HG03378 (cell line): ENCODE measurements around the gene TNRC18.
"Not testable (repeated sequence)": the region's sequence is repeated elsewhere in the genome, so short reads cannot be mapped to it uniquely, and the experiment has no call there.

ENCODE experiments used
- ATAC-seq: cut with Tn5 transposase; IDR thresholded peaks from one replicate; pipeline ENCODE4 v1.9.1; 2021; ENCODE audit warnings: mild to moderate bottlenecking, moderate library complexity; ENCODE audit not compliant: unreplicated experiment

Gene TNRC18

DNA sequence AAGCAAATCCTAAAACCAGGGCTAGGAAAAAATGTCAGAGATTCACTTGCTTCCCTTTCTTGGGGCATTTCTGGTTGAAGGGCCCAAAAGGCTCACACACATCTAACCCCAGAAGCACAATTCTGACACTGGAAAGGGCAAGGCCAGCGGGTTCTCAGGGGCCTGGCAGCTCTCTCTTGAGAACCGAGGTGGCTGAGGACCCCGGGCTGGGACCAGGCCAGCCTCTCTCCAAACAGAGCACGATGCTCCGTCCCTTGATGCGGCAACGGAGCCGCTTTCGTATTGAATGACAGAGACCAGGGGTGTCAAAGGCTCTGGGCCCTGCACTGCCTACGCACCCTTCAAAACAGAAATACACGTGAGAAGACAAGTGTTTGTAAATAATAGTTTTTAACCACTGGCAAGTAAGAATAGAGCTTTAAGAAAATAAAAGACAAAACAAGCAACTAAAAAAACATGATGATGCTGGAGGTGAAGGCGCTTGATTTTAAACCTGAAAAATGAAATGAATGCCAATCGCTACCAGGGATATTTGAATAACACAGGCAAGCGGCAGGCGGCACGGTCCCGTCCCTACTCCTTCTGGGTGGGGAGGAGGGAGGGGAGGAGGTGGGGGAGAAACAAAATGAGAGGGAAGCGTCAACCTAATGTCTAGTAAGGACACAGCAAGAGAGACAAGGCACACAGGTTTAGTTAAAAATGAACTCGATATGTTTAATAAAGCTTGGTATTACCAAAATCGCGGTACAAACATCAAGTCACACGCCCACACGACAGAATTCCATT lies 72.8 kb downstream of the TNRC18 start:
- ATAC-seq = no peak

- no peak for ATAC-seq
Observed at GRCh38 chr7:5350174-5350463, 73.5 kb downstream of the TNRC18 start.

DNA sequence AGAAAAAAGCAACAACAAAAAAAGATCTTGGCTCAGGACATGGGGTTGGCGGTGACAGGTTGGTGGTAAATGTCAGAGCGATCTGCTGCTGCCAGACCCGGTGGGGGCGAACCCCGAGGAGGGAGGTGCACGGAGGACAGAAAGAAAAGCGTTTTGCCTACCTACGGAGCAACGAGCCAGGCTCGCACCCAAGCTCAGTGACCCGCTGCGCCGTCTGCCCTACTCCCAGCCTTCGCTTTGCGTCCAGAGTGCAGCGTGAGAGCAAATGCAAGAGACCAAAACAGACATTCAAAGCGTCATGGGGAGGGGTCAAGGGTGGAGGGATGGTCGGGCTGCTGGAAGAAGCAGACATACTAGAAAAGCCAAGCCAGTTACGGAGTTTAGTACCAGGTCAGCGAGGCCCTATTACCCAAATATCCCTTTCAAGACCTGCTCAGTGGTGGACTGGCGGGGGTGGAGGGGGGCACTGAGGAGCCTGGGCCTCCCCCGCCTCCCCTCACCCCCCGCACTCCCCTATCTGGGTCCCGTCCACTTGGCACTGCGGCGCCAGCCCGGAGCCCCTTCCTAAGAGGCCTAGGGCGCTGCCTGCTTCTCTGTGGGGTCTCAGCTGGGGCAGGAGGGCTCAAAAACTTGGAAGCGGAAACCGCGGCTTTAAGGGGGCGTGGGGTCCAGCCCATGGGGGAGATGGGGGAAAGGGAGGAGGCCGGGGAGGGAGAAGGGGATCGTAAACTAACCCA lies 74.0 kb downstream of the TNRC18 start:
- no peak for ATAC-seq

- no peak for ATAC-seq
Observed at GRCh38 chr7:5349005-5349380, 74.6 kb downstream of the TNRC18 start.

DNA sequence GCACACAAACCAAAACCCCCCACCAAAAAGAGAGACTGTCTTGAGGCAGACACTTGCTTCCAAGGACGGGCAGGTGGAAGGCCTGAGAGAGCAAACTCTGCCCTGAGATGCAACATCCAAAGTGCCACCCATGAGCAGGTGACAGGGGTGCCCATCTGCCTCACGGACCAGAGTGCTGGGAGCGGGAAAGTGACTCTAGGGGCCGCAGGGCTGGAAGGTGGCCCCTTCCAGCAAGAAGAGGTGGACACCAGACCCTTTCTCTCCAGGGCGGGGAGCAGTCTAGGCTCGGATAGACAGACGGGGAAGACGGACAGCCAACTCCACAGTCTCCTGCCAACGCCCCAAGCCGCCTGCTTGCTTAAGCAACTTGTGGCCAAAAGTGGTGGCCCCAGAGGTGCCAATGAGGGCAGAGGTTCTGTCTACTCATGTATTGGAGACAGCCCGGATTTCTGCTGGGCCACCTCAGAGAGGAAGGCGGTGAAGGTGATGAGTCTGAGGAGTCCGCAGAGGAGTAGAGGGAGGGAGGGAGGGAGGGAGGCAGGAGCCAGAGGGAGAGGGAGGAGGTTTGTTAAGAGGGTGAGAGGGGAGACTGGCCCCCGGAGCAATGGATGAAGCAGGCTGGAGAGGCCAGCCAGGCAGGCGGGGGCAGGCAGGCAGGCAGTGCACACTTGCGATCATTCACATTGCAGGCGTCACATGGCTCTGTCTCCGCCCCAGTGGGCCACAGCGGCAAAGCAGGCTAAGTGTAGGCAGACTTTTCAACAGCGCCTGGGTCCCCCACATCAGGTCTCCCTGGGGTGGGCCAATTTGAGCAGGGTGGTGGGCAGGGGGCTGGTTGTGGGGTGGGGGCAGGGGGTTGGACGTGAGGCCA lies 75.3 kb downstream of the TNRC18 start:
- ATAC-seq = no peak

DNA sequence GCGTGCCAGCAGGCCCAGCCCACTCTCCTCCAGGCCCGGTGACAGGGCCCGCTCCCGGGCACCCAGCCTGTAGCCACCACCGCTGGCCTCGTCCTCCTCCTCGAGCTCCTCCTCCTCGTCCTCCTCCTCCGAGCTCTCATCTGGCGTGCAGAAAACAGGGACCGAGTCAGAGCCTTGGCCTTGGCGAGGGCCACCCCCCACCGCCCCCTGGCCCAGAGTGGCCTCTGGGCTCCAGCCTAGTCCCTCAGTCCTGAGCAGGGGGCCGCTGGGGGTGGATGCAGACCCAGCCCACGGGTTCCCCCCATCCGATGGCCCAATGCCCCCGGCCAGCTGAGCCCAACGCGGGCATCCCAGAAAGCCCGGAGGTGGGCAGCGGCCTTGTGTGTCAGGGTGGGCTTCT lies 78.0 kb downstream of the TNRC18 start:
- ATAC-seq = no peak

DNA sequence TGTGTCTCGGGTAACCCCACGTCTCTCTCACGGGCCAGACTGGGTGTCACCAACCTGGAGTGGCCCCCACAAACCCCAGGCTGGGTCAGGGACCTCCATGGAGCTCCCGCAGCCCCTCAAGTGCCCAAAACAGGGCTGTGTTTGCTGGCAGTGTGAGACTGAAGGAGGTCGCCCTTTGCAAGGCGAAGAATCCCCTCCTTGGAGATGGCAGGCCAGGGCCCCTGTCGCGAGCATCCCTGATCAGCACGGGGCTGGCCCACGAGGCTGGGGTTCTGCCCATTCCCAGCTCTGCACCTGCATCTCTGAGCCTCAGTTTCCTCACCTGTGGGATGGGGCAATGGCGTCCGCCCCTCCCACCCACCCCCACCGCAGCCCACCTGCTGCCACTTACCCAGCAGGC lies 78.5 kb downstream of the TNRC18 start:
- no peak for ATAC-seq

DNA sequence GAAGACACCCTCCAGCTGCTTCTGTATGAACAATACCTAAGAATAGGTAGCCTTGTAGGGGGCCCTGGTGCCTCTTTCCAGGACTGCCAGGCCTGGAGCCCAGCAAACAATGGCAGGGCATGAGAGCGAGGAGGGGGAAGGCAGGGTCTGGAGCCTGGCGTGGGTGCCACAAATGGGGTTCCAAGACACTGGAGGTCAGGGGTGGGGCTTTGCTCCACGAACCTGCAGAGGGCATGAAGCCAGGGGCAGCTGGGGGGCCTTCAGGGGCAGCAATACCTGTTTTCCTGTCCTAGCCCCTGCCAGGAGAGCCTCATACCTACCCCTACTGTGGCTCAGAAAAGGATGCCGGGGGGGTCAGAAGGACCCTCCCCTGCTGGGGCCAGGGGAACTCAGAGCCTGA lies 79.3 kb downstream of the TNRC18 start:
- ATAC-seq = no peak

- no peak for ATAC-seq
Observed at GRCh38 chr7:5343884-5344283, 79.8 kb downstream of the TNRC18 start.

- ATAC-seq = no peak
Observed at GRCh38 chr7:5342631-5343030, 81.0 kb downstream of the TNRC18 start.

GRCh38 chr7:5339955-5340354 lies 83.7 kb downstream of the TNRC18 start:
- no peak for ATAC-seq

DNA sequence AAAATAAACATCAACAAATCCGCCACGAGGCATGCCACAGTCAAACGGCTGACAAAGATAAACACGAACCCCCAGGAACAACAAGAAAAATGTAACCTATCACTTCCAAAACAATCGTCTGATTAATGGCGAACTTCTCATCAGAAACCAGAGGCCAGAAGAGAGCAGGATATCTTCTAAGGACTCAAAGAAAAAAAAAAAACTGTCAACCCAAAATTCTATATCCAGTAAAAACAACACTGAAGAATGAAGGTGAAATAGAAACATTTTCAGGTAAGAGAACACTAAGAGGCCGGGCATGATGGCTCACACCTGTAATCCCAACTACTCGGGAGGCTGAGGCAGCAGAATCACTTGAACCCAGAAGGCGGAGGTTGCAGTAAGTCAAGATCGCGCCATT lies 86.6 kb downstream of the TNRC18 start:
- ATAC-seq = no peak

DNA sequence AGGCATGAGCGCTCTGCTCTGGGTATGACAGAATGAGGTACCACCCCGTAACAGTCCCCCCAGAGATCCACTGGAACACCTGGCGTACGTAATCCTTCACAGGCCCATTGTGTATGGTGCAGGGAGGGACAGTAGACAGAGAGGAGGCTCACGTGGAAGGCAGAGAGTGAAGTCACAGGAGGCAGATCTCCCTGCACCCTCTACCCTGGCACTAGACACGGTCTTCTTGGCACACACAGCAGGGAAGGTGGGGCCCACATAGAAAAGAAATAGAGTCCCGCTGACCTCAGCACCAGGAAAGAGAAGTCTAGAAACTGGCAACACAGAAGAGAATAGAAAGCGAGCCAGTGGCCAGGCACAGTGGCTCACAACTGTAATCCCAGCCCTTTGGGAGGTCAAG lies 89.0 kb downstream of the TNRC18 start:
- ATAC-seq = no peak

- ATAC-seq = no peak
Observed at GRCh38 chr7:5333121-5334045, 90.3 kb downstream of the TNRC18 start.

DNA sequence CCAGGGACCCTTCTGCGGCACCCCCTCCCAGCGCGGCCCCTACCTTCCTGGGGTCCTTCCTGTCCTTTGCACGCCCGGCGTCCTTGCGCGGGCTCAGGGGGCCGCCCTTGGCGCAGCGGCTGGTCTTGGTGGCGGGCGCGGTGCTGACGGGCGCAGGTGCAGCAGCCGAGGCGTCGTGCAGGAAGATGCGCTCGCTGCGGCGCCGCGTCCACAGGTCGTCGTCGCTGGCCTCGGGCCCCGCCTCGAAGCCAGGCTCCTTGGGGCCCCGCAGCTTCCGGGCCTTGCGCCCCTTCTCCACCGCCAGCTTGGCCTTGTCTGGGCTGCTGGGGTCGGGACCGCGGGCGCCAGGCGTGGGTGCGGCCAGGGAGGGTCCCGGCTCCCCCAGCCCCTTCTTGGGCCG lies 91.1 kb downstream of the TNRC18 start:
- ATAC-seq = no peak

- no peak for ATAC-seq
Observed at GRCh38 chr7:5330288-5330687, 93.3 kb downstream of the TNRC18 start.

- ATAC-seq = no peak
Observed at GRCh38 chr7:5324961-5325360, 98.7 kb downstream of the TNRC18 start.

DNA sequence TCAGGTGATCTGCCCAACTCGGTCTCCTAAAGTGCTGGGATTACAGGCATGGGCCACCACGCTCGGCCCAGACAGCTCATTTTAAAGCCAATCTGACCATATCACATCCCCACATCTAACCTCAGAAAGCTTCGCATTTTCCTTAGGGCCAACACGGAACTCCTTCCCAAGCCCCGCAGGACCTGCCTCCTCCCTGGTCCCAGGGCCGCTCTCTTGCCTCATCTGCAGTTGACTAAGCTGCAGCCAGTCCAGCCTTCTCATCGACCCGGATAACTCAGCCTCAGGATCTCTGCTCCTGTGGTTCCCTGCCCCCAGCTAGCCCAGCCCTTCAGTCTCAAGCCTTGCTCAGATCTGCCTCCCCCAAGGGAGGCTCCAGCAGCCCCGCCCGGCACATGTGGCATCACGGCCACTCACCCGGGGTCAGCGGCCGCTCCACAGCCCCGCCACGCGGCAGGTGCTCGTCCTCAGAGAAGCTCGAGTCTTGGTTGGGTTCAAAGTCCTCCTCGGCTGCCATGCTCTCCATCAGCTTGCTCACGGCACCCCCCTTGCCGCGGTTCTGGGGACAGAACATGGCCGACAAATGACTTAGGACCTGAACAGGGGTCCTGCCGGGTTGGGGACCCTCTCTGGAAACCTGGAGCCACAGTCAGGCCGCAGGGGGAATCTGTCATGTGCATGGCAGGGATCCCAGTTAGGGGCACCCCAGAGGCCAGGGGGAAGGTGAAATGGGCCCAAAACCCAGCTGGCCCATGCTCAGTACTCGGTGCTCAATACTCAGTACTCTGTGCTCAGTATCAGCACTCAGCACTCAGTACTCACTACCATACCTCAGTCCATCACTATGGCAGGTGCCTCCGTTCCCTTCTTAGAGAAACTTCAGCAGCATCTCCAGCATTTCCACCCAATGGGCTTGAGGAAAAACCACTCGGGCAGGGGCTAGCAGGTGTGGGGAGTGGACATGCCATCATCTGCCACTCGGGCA lies 99.5 kb downstream of the TNRC18 start:
- ATAC-seq = not testable (repeated sequence)

GRCh38 chr7:5322621-5323410 lies 100.8 kb downstream of the TNRC18 start:
- no peak for ATAC-seq
